Keratinocyte (primary cell): Measurements from ENCODE around the gene LMBR1L.

Source experiments
- EZH2 ChIP-seq: IDR thresholded peaks from one replicate; pipeline ENCODE4 v1.6.1; 2012; ENCODE audit warnings: inconsistent platforms, mild to moderate bottlenecking, low read length, moderate library complexity
- TF ChIP-seq, protein P1 (sequence below), 3 experiments: IDR thresholded peaks in 1 of 3; conservative IDR thresholded peaks in 1 of 3; optimal IDR thresholded peaks in 1 of 3; 2 replicates in 2 of 3; 3 replicates in 1 of 3; pipeline versions ENCODE3 to v1.5.1; 2011; ENCODE audit warnings: low read length in 3 of 3, mild to moderate bottlenecking in 3 of 3, moderate library complexity in 2 of 3, control low read depth in 1 of 3, inconsistent platforms in 1 of 3; ENCODE audit not compliant: insufficient read depth in 2 of 3; ENCODE audit errors: extremely low read depth in 1 of 3

DNA sequence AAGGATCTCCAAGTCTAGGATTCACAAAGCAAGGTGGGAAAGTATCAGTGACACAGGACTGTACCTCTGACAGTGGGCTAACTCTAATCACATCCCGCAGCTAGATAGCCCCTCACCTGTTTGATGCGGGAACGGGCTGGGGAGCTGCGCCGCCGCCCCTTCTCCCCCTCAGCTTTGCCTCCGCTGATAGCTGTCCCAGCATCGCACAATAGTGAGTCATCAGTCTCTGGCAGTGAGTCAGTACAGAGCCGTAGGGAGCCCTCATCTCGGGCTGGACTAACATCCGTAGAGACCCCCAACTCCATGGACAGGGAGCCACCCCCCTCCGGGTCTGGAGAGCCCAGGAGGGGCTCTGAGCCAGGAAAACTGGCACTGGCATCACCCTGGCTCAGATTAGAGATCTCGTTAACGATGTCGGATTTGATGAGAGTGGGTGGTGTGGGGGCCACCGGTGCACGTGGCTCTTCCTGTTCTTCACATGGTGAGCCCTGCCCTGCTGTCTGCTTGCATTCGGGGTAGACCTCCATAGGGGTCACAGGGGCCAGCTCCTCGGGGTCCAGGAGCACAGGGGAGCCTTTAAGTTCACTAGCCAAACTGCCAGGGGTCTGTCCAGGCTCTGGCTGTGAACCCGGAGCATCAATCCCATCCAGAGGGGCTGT, 61.0 kb downstream of the LMBR1L start:
- TF ChIP-seq, protein P1, sequence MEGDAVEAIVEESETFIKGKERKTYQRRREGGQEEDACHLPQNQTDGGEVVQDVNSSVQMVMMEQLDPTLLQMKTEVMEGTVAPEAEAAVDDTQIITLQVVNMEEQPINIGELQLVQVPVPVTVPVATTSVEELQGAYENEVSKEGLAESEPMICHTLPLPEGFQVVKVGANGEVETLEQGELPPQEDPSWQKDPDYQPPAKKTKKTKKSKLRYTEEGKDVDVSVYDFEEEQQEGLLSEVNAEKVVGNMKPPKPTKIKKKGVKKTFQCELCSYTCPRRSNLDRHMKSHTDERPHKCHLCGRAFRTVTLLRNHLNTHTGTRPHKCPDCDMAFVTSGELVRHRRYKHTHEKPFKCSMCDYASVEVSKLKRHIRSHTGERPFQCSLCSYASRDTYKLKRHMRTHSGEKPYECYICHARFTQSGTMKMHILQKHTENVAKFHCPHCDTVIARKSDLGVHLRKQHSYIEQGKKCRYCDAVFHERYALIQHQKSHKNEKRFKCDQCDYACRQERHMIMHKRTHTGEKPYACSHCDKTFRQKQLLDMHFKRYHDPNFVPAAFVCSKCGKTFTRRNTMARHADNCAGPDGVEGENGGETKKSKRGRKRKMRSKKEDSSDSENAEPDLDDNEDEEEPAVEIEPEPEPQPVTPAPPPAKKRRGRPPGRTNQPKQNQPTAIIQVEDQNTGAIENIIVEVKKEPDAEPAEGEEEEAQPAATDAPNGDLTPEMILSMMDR (optimal IDR thresholded peaks at IDR 0.05 in 1 of 3, IDR thresholded peaks at IDR 0.05 in 1 of 3, conservative IDR thresholded peaks at IDR 0.05 in 1 of 3; ENCODE audit: extremely low read depth in 1 of 3, insufficient read depth in 2 of 3, low read length in 3 of 3) = no peak
- no peak for TF ChIP-seq EZH2
